CD14-positive monocyte (primary cell): ENCODE data around the gene ATP1A2. TPM values are rescaled to one million over a fixed set of nuclear protein-coding genes. Genes with fewer than 3 reads are reported as not detected.
A peak's percentile ranks its signal among the peaks of the same experiment; 100 is the strongest.

Experiments
- DNase-seq, 3 donors: peaks; one replicate each; pipeline ENCODE4 v3.0.0-alpha.2; 2011 to 2022
- H2AFZ ChIP-seq: 2 replicates; pipeline ENCODE4 v1.6.0; 2012; ENCODE audit warnings: mild to moderate bottlenecking, low read depth, low read length, inconsistent platforms; ENCODE audit not compliant: insufficient read depth, poor library complexity, severe bottlenecking
- H3K27ac ChIP-seq, 2 donors: 1 replicate in 1 of 2; 2 replicates in 1 of 2; pipeline ENCODE4 v1.5.1; 2012 to 2013; ENCODE audit warnings: low read length in 2 of 2, control low read depth in 1 of 2, inconsistent platforms in 1 of 2, low read depth in 1 of 2, mild to moderate bottlenecking in 1 of 2
- H3K27me3 ChIP-seq, 2 donors: one replicate each; pipeline versions ENCODE4 v1.6.0 to v1.6.1; 2011 to 2013; ENCODE audit warnings: low read length in 2 of 2; ENCODE audit not compliant: control insufficient read depth in 2 of 2, insufficient read depth in 2 of 2
- H3K36me3 ChIP-seq, 2 donors: replicated peaks in 1 of 2; 1 replicate in 1 of 2; 2 replicates in 1 of 2; pipeline versions ENCODE4 v1.5.1 to v1.6.1; 2012 to 2013; ENCODE audit warnings: low read length in 2 of 2, control low read depth in 1 of 2, inconsistent platforms in 1 of 2, mild to moderate bottlenecking in 1 of 2; ENCODE audit not compliant: insufficient read depth in 2 of 2, control insufficient read depth in 1 of 2
- H3K4me1 ChIP-seq, 2 donors: 1 replicate in 1 of 2; 2 replicates in 1 of 2; pipeline versions ENCODE4 v1.5.1 to v1.6.1; 2012 to 2013; ENCODE audit warnings: low read length in 2 of 2, control low read depth in 1 of 2, inconsistent platforms in 1 of 2, mild to moderate bottlenecking in 1 of 2, moderate library complexity in 1 of 2; ENCODE audit not compliant: insufficient read depth in 2 of 2, control insufficient read depth in 1 of 2
- H3K4me2 ChIP-seq: replicated peaks from 2 replicates; pipeline ENCODE3; 2012; ENCODE audit warnings: low read length, moderate library complexity, mild to moderate bottlenecking; ENCODE audit not compliant: poor library complexity, severe bottlenecking; ENCODE audit errors: extremely low read depth
- H3K4me3 ChIP-seq, 3 experiments: fragments of 200-600 bp in 1 of 3; sonication (generic) in 1 of 3; replicated peaks in 1 of 3; 1 replicate in 2 of 3; 2 replicates in 1 of 3; pipeline ENCODE4 v1.5.1; 2011 to 2013; ENCODE audit warnings: low read length in 3 of 3, mild to moderate bottlenecking in 3 of 3, control low read depth in 2 of 3, low read depth in 2 of 3, inconsistent platforms in 1 of 3, moderate library complexity in 1 of 3
- H3K79me2 ChIP-seq: 2 replicates; pipeline ENCODE4 v1.6.0; 2012; ENCODE audit warnings: mild to moderate bottlenecking, control low read depth, inconsistent platforms, low read length, moderate library complexity; ENCODE audit not compliant: insufficient read depth
- H3K9ac ChIP-seq: 2 replicates; pipeline ENCODE4 v1.6.0; 2017; ENCODE audit warnings: low read length, mild to moderate bottlenecking; ENCODE audit not compliant: insufficient read depth, poor library complexity, severe bottlenecking
- H3K9me3 ChIP-seq, 2 donors: replicated peaks in 1 of 2; 1 replicate in 1 of 2; 2 replicates in 1 of 2; pipeline versions ENCODE4 v1.5.1 to v1.6.1; 2012 to 2013; ENCODE audit warnings: low read length in 2 of 2, control low read depth in 1 of 2; ENCODE audit not compliant: control insufficient read depth in 1 of 2, insufficient read depth in 1 of 2
- H4K20me1 ChIP-seq: 2 replicates; pipeline ENCODE4 v1.6.0; 2012; ENCODE audit warnings: mild to moderate bottlenecking, low read length, control low read depth, moderate library complexity; ENCODE audit not compliant: insufficient read depth
- H3K27ac Mint-ChIP-seq, 7 donors: one replicate each; pipeline ENCODE4 v1.8.0; 2020; ENCODE audit warnings: mild to moderate bottlenecking in 7 of 7, mixed read lengths in 7 of 7, moderate library complexity in 6 of 7, inconsistent platforms in 2 of 7
- H3K27me3 Mint-ChIP-seq, 3 donors: one replicate each; pipeline ENCODE4 v1.8.0; 2021 to 2022; ENCODE audit warnings: low read depth in 3 of 3, mild to moderate bottlenecking in 3 of 3, mixed read lengths in 3 of 3, moderate library complexity in 3 of 3, inconsistent platforms in 1 of 3
- H3K36me3 Mint-ChIP-seq, 2 donors: one replicate each; pipeline ENCODE4 v1.8.0; 2020; ENCODE audit warnings: mixed read lengths in 2 of 2, inconsistent platforms in 1 of 2, mild to moderate bottlenecking in 1 of 2
- H3K4me1 Mint-ChIP-seq: one replicate; pipeline ENCODE4 v1.8.0; 2020; ENCODE audit warnings: mild to moderate bottlenecking, mixed read lengths
- H3K4me3 Mint-ChIP-seq, 2 donors: one replicate each; pipeline ENCODE4 v1.8.0; 2020; ENCODE audit warnings: mild to moderate bottlenecking in 2 of 2, mixed read lengths in 2 of 2, moderate library complexity in 1 of 2
- H3K9me3 Mint-ChIP-seq, 7 donors: one replicate each; pipeline ENCODE4 v1.8.0; 2020 to 2022; ENCODE audit warnings: mixed read lengths in 7 of 7, mild to moderate bottlenecking in 6 of 7, moderate library complexity in 6 of 7, inconsistent platforms in 2 of 7
- WGBS: methylation state at CpG from one replicate; pipeline ENCODE4 v1.1.5; 2013; ENCODE audit warnings: missing lambda C conversion rate; ENCODE audit not compliant: insufficient coverage; 5-methylcytosine and 5-hydroxymethylcytosine counted together
- intact Hi-C, 2 donors: fragments of 100-400 bp; cut with micrococcal nuclease; formaldehyde crosslinking; loops; one replicate each; pipeline versions ENCODE4 v1.15.0 to v1.15.1; 2023
- polyA plus RNA-seq, 3 donors: library from polyadenylated mRNA; depleted of rRNA in 1 of 3; unstranded in 2 of 3; stranded (reverse) in 1 of 3; fragments of 300-500 nt in 2 of 3; fragments of >200 nt in 1 of 3; fragmentation: Illumina TruSeq in 2 of 3; gene quantifications; 1 replicate in 2 of 3; 2 replicates in 1 of 3; pipeline ENCODE4 v1.2.3, GENCODE V29; 2012 to 2021
- TF ChIP-seq, protein P1 (sequence below): fragments of 200-600 bp; IDR thresholded peaks from one replicate; pipeline ENCODE4 v1.8.0; 2022; ENCODE audit warnings: antibody characterized with exemption, mild to moderate bottlenecking

ATP1A2 gene
- polyA plus RNA-seq, 3 donors: 0.03 TPM; not detected in 2

DNA sequence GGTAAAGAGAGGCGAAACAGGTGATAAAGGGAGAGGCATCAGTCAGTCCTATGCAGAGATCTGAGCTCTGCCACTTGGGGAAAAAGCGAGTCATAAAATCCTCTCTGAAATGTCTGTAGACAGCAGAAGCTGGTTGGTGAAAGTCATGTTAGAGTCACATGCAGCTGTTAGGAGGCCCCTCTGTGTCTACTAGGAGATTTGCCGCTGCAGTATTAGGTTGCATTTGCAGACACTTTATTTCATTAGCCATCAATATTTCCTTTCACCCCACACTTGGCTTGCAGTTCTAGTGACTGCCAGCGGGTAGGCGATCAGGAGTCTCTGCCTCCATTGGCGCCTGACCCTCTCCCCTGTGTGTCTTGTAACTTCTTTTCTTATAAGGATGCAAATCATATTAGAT is 52.0 kb downstream of the ATP1A2 start:
- WGBS: 93% methylated on average over 3 of the region's 6 CpGs
- no peaks in the 10 kb centered on the region for H3K36me3 ChIP-seq
- Mint-ChIP-seq H3K9me3 (no peaks in the 10 kb centered on the region), H3K27ac (no peak overlapping the region), H3K4me3 (no peak overlapping the region), H3K4me1 (peaks cover 53% of the 10 kb centered on the region), H3K36me3 (no peaks in the 10 kb centered on the region), H3K27me3 (peaks cover 1 to 5% (median 3%) of the 10 kb centered on the region in 3 donors)
- no peak overlapping the region for H3K4me3 ChIP-seq
- H2AFZ ChIP-seq: no peak overlapping the region
- H3K9ac ChIP-seq: no peak overlapping the region
- no peaks in the 10 kb centered on the region for H3K9me3 ChIP-seq
- TF ChIP-seq, protein P1, sequence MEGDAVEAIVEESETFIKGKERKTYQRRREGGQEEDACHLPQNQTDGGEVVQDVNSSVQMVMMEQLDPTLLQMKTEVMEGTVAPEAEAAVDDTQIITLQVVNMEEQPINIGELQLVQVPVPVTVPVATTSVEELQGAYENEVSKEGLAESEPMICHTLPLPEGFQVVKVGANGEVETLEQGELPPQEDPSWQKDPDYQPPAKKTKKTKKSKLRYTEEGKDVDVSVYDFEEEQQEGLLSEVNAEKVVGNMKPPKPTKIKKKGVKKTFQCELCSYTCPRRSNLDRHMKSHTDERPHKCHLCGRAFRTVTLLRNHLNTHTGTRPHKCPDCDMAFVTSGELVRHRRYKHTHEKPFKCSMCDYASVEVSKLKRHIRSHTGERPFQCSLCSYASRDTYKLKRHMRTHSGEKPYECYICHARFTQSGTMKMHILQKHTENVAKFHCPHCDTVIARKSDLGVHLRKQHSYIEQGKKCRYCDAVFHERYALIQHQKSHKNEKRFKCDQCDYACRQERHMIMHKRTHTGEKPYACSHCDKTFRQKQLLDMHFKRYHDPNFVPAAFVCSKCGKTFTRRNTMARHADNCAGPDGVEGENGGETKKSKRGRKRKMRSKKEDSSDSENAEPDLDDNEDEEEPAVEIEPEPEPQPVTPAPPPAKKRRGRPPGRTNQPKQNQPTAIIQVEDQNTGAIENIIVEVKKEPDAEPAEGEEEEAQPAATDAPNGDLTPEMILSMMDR: no peak
- H3K27me3 ChIP-seq: no peaks in the 10 kb centered on the region
- H3K79me2 ChIP-seq: no peaks in the 10 kb centered on the region
- no peak for DNase-seq
- H3K27ac ChIP-seq: no peak overlapping the region
- intact Hi-C loops: no loop called here
- H4K20me1 ChIP-seq: no peaks in the 10 kb centered on the region
- peak overlapping the region; percentile 43 for H3K4me2 ChIP-seq
- peaks cover 66 to 76% of the 10 kb centered on the region in 2 donors for H3K4me1 ChIP-seq

DNA sequence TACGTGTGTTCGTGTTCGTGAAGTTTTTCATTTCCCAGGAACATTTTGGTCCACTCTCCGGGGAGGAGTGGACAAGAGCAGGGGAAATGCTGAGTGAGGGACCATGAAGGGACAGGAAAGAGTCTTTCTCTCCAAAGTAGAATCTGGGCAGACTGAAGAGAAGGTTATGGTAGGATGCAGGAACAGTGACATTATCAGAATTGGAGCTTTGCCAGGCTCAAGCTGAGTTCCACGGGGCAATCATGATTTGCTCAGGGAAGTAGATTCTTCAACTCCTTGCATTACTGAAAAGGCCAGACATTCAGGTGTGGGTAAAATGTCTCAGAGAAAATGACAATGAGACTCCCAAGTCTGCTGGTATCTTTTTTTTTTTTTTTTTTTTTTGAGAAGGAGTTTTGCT is 52.5 kb downstream of the ATP1A2 start:
- Histone ChIP-seq H3K4me3 (no peak overlapping the region), H3K36me3 (no peaks in the 10 kb centered on the region), H4K20me1 (no peaks in the 10 kb centered on the region), H3K79me2 (no peaks in the 10 kb centered on the region), H3K9me3 (no peaks in the 10 kb centered on the region), H3K4me2 (peak overlapping the region; percentile 19), H3K4me1 (peaks cover 62 to 72% of the 10 kb centered on the region in 2 donors), H3K27me3 (no peaks in the 10 kb centered on the region), H2AFZ (no peak overlapping the region), H3K9ac (no peak overlapping the region), H3K27ac (no peak overlapping the region)
- H3K4me3 Mint-ChIP-seq: no peak overlapping the region
- no peak overlapping the region for H3K27ac Mint-ChIP-seq
- intact Hi-C loops: no loop called here
- TF ChIP-seq, protein P1: no peak
- peaks cover 1 to 5% (median 3%) of the 10 kb centered on the region in 3 donors for H3K27me3 Mint-ChIP-seq
- no peak for DNase-seq
- 56% methylated on average over 2 of the region's 5 CpGs for WGBS
- H3K9me3 Mint-ChIP-seq: no peaks in the 10 kb centered on the region
- peaks cover 48% of the 10 kb centered on the region for H3K4me1 Mint-ChIP-seq
- no peaks in the 10 kb centered on the region for H3K36me3 Mint-ChIP-seq
